Loucy (cell line): ENCODE measurements around the gene STUM.

Source experiments
- H2AFZ ChIP-seq: fragments of 200-600 bp; sonication (generic); 2 replicates; pipeline ENCODE4 v1.6.0; 2016; ENCODE audit warnings: antibody characterized with exemption, mild to moderate bottlenecking, low read length, moderate library complexity
- H3F3A ChIP-seq: fragments of 200-600 bp; 2 replicates; pipeline ENCODE4 v1.6.0; 2016; ENCODE audit warnings: antibody characterized with exemption, low read depth, mild to moderate bottlenecking
- H3K27me3 ChIP-seq: fragments of 200-600 bp; sonication (generic); 2 replicates; pipeline ENCODE4 v1.6.1; 2014; ENCODE audit warnings: low read length, mild to moderate bottlenecking; ENCODE audit not compliant: insufficient read depth, poor library complexity, severe bottlenecking
- H3K36me3 ChIP-seq: fragments of 200-600 bp; sonication (generic); 2 replicates; pipeline ENCODE4 v1.6.1; 2016; ENCODE audit warnings: low read length; ENCODE audit not compliant: insufficient read depth
- H3K4me1 ChIP-seq: fragments of 200-600 bp; sonication (generic); 2 replicates; pipeline ENCODE4 v1.5.1; 2014; ENCODE audit warnings: low read length, mild to moderate bottlenecking; ENCODE audit not compliant: insufficient read depth, poor library complexity, severe bottlenecking
- H3K4me2 ChIP-seq: fragments of 200-600 bp; sonication (generic); 2 replicates; pipeline ENCODE4 v1.6.0; 2014; ENCODE audit warnings: antibody characterized with exemption, low read length, low read depth, mild to moderate bottlenecking; ENCODE audit not compliant: poor library complexity, severe bottlenecking
- H3K4me3 ChIP-seq: fragments of 200-600 bp; sonication (generic); 2 replicates; pipeline ENCODE4 v1.5.1; 2014; ENCODE audit warnings: low read length, mild to moderate bottlenecking, mixed read lengths; ENCODE audit not compliant: poor library complexity, severe bottlenecking
- H3K79me2 ChIP-seq: fragments of 200-600 bp; sonication (generic); 2 replicates; pipeline ENCODE4 v1.6.1; 2014; ENCODE audit warnings: low read length; ENCODE audit not compliant: insufficient read depth
- H3K9ac ChIP-seq: fragments of 200-600 bp; sonication (generic); 2 replicates; pipeline ENCODE4 v1.6.0; 2014; ENCODE audit warnings: mild to moderate bottlenecking, low read depth, low read length, moderate library complexity; ENCODE audit not compliant: poor library complexity, severe bottlenecking
- H3K9me2 ChIP-seq: fragments of 200-600 bp; sonication (generic); replicated peaks from 2 replicates; pipeline ENCODE4 v1.6.1; 2016; ENCODE audit warnings: low read depth, low read length, mixed read lengths
- H3K9me3 ChIP-seq: fragments of 200-600 bp; sonication (generic); 2 replicates; pipeline ENCODE4 v1.6.1; 2014; ENCODE audit warnings: mild to moderate bottlenecking, antibody characterized with exemption, low read length, low read depth; ENCODE audit not compliant: insufficient read depth
- H4K20me1 ChIP-seq: fragments of 200-600 bp; sonication (generic); 2 replicates; pipeline ENCODE4 v1.6.0; 2014; ENCODE audit warnings: antibody characterized with exemption, low read length, mild to moderate bottlenecking; ENCODE audit not compliant: insufficient read depth, poor library complexity, severe bottlenecking
- EZH2phosphoT487 ChIP-seq: fragments of 200-600 bp; IDR thresholded peaks from 2 replicates; pipeline ENCODE4 v1.6.1; 2018; ENCODE audit warnings: antibody characterized with exemption, mild to moderate bottlenecking, moderate library complexity, borderline replicate concordance
- TF ChIP-seq, protein P1 (sequence below): fragments of 200-600 bp; sonication (generic); conservative IDR thresholded peaks from 2 replicates; pipeline ENCODE4 v1.5.1; 2014; ENCODE audit warnings: mild to moderate bottlenecking, antibody characterized with exemption, low read length

The STUM gene

DNA sequence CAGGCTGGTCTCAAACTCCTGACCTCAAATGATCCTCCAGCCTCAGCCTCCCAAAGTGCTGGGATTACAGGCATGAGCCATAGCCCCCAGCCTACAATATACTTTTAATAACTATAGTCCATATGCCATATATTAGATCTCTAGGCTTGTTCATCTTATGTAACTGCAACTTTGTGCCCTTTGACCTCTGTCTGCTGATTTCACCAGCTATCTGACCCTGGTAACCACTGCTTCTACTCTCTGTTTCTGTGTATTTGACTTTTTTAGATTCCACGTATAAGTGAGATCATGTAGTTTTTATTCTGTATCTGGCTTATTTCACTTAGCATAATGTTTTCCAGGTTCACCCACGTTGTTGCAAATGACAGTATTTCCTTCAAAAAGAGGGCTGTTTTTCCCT is 25.5 kb downstream of the STUM start:
- no peaks in the 10 kb centered on the region for H3K79me2 ChIP-seq
- H3K4me1 ChIP-seq: peaks cover 4% of the 10 kb centered on the region
- H3F3A ChIP-seq: no peaks in the 10 kb centered on the region
- H4K20me1 ChIP-seq: no peaks in the 10 kb centered on the region
- no peak overlapping the region for H3K4me3 ChIP-seq
- no peaks in the 10 kb centered on the region for H3K27me3 ChIP-seq
- H3K36me3 ChIP-seq: no peaks in the 10 kb centered on the region
- no peaks in the 10 kb centered on the region for H3K9me2 ChIP-seq
- H2AFZ ChIP-seq: no peak overlapping the region
- H3K4me2 ChIP-seq: no peak overlapping the region
- no peak overlapping the region for H3K9ac ChIP-seq
- TF ChIP-seq, protein P1, sequence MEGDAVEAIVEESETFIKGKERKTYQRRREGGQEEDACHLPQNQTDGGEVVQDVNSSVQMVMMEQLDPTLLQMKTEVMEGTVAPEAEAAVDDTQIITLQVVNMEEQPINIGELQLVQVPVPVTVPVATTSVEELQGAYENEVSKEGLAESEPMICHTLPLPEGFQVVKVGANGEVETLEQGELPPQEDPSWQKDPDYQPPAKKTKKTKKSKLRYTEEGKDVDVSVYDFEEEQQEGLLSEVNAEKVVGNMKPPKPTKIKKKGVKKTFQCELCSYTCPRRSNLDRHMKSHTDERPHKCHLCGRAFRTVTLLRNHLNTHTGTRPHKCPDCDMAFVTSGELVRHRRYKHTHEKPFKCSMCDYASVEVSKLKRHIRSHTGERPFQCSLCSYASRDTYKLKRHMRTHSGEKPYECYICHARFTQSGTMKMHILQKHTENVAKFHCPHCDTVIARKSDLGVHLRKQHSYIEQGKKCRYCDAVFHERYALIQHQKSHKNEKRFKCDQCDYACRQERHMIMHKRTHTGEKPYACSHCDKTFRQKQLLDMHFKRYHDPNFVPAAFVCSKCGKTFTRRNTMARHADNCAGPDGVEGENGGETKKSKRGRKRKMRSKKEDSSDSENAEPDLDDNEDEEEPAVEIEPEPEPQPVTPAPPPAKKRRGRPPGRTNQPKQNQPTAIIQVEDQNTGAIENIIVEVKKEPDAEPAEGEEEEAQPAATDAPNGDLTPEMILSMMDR: no peak
- TF ChIP-seq EZH2phosphoT487: no peak
- H3K9me3 ChIP-seq: no peaks in the 10 kb centered on the region

DNA sequence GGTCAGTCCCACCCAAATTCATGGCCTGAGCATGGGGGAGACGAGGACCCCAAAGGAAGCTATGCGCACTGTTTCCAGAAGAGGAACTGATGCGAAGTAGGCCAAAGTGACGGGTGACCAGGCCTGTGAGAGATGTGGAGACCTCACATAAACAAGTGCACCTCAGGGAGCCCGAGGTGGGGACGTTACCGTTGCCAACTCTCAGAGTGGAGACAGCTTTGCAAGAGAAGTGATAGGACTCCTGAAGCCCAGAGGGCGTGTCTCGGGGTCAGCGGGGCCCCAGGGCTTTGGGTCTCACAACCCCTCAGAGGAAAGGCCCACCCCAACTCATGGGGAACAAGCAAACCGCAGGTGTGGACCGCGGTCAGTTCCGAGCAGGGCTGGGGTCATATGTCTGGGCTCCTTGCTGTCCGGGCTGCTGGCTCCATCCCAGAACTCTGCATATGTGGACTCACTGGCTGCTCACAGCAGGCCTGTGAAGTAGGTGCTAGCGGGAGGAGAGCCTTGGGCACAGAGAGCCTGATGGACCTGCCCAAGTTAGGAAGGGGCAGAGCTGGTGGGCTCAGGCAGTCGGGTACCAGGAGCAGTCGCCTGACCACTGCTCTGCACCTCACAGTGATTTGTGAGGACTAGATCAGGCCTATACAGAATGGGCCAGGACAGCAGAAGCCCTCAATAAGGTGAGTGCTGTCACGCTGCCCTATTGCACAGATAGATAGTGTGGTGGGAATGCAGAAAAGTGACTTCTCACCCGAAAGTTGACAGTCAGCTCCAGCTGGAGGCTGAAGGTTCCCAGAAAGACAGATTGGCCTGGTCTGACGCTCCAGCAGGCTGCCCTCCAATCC is 26.2 kb downstream of the STUM start:
- Histone ChIP-seq H3K4me1 (peaks cover 4% of the 10 kb centered on the region), H2AFZ (no peak overlapping the region), H3K27me3 (no peaks in the 10 kb centered on the region)

DNA sequence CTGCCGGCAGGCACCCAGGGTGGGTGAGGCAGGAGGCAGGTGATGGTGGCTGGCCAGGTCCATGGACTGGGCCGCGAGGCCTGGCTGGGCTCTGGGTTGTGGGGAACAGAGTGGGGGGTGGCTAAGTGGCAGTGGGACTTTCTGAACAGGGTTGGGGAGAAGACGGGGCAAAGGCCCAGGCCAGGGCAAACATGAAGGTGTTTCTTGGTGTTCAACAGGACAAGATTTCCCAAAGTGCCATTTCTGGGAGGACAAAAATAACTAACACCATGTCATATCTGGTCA is 26.8 kb downstream of the STUM start:
- peaks cover 4% of the 10 kb centered on the region for H3K4me1 ChIP-seq
- H3K9ac ChIP-seq: no peak overlapping the region
- no peaks in the 10 kb centered on the region for H3K36me3 ChIP-seq
- H3K79me2 ChIP-seq: no peaks in the 10 kb centered on the region
- H3K27me3 ChIP-seq: no peaks in the 10 kb centered on the region
- no peak overlapping the region for H2AFZ ChIP-seq
- TF ChIP-seq, protein P1: no peak
- no peak for TF ChIP-seq EZH2phosphoT487
- no peaks in the 10 kb centered on the region for H3K9me2 ChIP-seq
- no peak overlapping the region for H3K4me3 ChIP-seq
- H3F3A ChIP-seq: no peaks in the 10 kb centered on the region
- H4K20me1 ChIP-seq: no peaks in the 10 kb centered on the region
- H3K4me2 ChIP-seq: no peak overlapping the region
- no peaks in the 10 kb centered on the region for H3K9me3 ChIP-seq

More for the DNA sequence above, 26.2 kb downstream of the STUM start:
- TF ChIP-seq, protein P1: no peak
- TF ChIP-seq EZH2phosphoT487: no peak
- H3K4me2 ChIP-seq: no peak overlapping the region
- H3K9ac ChIP-seq: no peak overlapping the region
- H3F3A ChIP-seq: no peaks in the 10 kb centered on the region
- H3K4me3 ChIP-seq: no peak overlapping the region
- H3K9me3 ChIP-seq: no peaks in the 10 kb centered on the region
- H3K36me3 ChIP-seq: no peaks in the 10 kb centered on the region
- no peaks in the 10 kb centered on the region for H3K9me2 ChIP-seq
- no peaks in the 10 kb centered on the region for H4K20me1 ChIP-seq
- H3K79me2 ChIP-seq: no peaks in the 10 kb centered on the region
